ENCODE results near the gene SAC3D1. TPM values are rescaled to one million over a fixed set of nuclear protein-coding genes. Genes with fewer than 3 reads are reported as not detected.

SAC3D1 gene
- total RNA-seq, 1 donor from 2014 or later = 49.0 TPM

Other genes with a start within 250 kb of the SAC3D1 start
- gene MAP4K2, start 238.0 kb upstream of the SAC3D1 start, total RNA-seq = 25.2 and 52.4 TPM in 2 replicates
- 23.5 and 26.4 TPM in 2 replicates for gene MEN1, start 230.7 kb upstream of the SAC3D1 start, total RNA-seq
- 4.6 and 8.9 TPM in 2 replicates for gene CDC42BPG, start 196.6 kb upstream of the SAC3D1 start, total RNA-seq
- 82.7 and 93.4 TPM in 2 replicates for gene EHD1, start 162.6 kb upstream of the SAC3D1 start, total RNA-seq
- gene ATG2A, start 124.0 kb upstream of the SAC3D1 start, total RNA-seq = 22.4 and 25.8 TPM in 2 replicates
- gene PPP2R5B, start 116.5 kb upstream of the SAC3D1 start, total RNA-seq = 16.8 and 32.9 TPM in 2 replicates
- not detected in 2 replicates for gene GPHA2, start 105.3 kb upstream of the SAC3D1 start, total RNA-seq
- not detected in 2 replicates for gene MAJIN, start 69.1 kb upstream of the SAC3D1 start, total RNA-seq
- 0.35 and 1.1 TPM in 2 replicates for gene BATF2, start 44.2 kb upstream of the SAC3D1 start, total RNA-seq
- 151 and 169 TPM in 2 replicates for gene ARL2, start 27.1 kb upstream of the SAC3D1 start, total RNA-seq
- gene SNX15, start 13.8 kb upstream of the SAC3D1 start, total RNA-seq = 16.5 and 18.5 TPM in 2 replicates
- 14.7 and 27.9 TPM in 2 replicates for gene NAALADL1, start 17.3 kb downstream of the SAC3D1 start, total RNA-seq
- gene CDCA5, start 42.8 kb downstream of the SAC3D1 start, total RNA-seq = 32.0 and 45.4 TPM in 2 replicates
- gene ZFPL1, start 43.0 kb downstream of the SAC3D1 start, total RNA-seq = 59.0 and 61.1 TPM in 2 replicates
- gene VPS51, start 55.0 kb downstream of the SAC3D1 start, total RNA-seq = 227 and 342 TPM in 2 replicates
- 32.9 and 52.5 TPM in 2 replicates for gene TM7SF2, start 70.7 kb downstream of the SAC3D1 start, total RNA-seq
- 31.9 and 37.1 TPM in 2 replicates for gene ZNHIT2, start 76.5 kb downstream of the SAC3D1 start, total RNA-seq
- gene FAU, start 80.9 kb downstream of the SAC3D1 start, total RNA-seq = 535 and 1,041 TPM in 2 replicates
- gene MRPL49, start 81.1 kb downstream of the SAC3D1 start, total RNA-seq = 77.5 and 126 TPM in 2 replicates
- gene SYVN1, start 93.3 kb downstream of the SAC3D1 start, total RNA-seq = 10.8 and 14.8 TPM in 2 replicates
- gene SPDYC, start 129.0 kb downstream of the SAC3D1 start, total RNA-seq = not detected in 2 replicates
- gene CAPN1, start 140.7 kb downstream of the SAC3D1 start, total RNA-seq = 256 and 360 TPM in 2 replicates
- 30.2 and 42.9 TPM in 2 replicates for gene POLA2, start 220.8 kb downstream of the SAC3D1 start, total RNA-seq